Endothelial cell (in vitro differentiated cells): ENCODE measurements around the gene IFI27L1. TPM values are rescaled to one million over a fixed set of nuclear protein-coding genes. Genes with fewer than 3 reads are reported as not detected.

Experiments used
- DNase-seq: peaks from one replicate; pipeline ENCODE4 v3.0.0; 2021; ENCODE audit warnings: low spot score
- H3K27ac Mint-ChIP-seq: one replicate; pipeline ENCODE4 v1.8.0; 2021; ENCODE audit warnings: mixed read lengths, inconsistent platforms; ENCODE audit not compliant: unreplicated experiment
- H3K27me3 Mint-ChIP-seq: one replicate; pipeline ENCODE4 v1.8.0; 2021; ENCODE audit warnings: mild to moderate bottlenecking, moderate library complexity, mixed read lengths, inconsistent platforms; ENCODE audit not compliant: unreplicated experiment
- H3K36me3 Mint-ChIP-seq: one replicate; pipeline ENCODE4 v1.8.0; 2021; ENCODE audit warnings: mild to moderate bottlenecking, low read depth, mixed read lengths, inconsistent platforms; ENCODE audit not compliant: unreplicated experiment
- H3K4me1 Mint-ChIP-seq: one replicate; pipeline ENCODE4 v1.8.0; 2021; ENCODE audit warnings: mild to moderate bottlenecking, mixed read lengths, inconsistent platforms; ENCODE audit not compliant: unreplicated experiment
- H3K4me3 Mint-ChIP-seq: one replicate; pipeline ENCODE4 v1.8.0; 2021; ENCODE audit warnings: mild to moderate bottlenecking, mixed read lengths, inconsistent platforms; ENCODE audit not compliant: unreplicated experiment
- H3K9me3 Mint-ChIP-seq: one replicate; pipeline ENCODE4 v1.8.0; 2021; ENCODE audit warnings: mixed read lengths, inconsistent platforms; ENCODE audit not compliant: unreplicated experiment
- CTCF ChIP-seq: fragments of 200-600 bp; sonication (generic); IDR thresholded peaks from one replicate; pipeline ENCODE4 v1.5.0; 2021; ENCODE audit warnings: antibody characterized with exemption; ENCODE audit not compliant: unreplicated experiment
- total RNA-seq: library from RNA; stranded (reverse); fragmentation: NEBNext Ultra II Directional; extraction: Animal tissue kit (Norgen Biotek cat#: 25700); gene quantifications from one replicate; pipeline ENCODE4 v1.2.1, GENCODE V29; 2021; ENCODE audit not compliant: unreplicated experiment

The IFI27L1 gene
- total RNA-seq, 1 donor from 2014 or later, result 33.5 TPM

GRCh38 chr14:94097091-94097490 is 16.0 kb downstream of the IFI27L1 start:
- peaks cover 4% of the 10 kb centered on the region for H3K27me3 Mint-ChIP-seq
- H3K4me1 Mint-ChIP-seq, result no peaks in the 10 kb centered on the region
- no peak for DNase-seq
- TF ChIP-seq CTCF, result no peak
- no peaks in the 10 kb centered on the region for H3K9me3 Mint-ChIP-seq
- H3K27ac Mint-ChIP-seq, result no peak overlapping the region
- H3K36me3 Mint-ChIP-seq, result peaks cover 10% of the 10 kb centered on the region
- no peak overlapping the region for H3K4me3 Mint-ChIP-seq

- TF ChIP-seq CTCF, result no peak
- peaks cover 4% of the 10 kb centered on the region for H3K27me3 Mint-ChIP-seq
- H3K9me3 Mint-ChIP-seq, result no peaks in the 10 kb centered on the region
- H3K36me3 Mint-ChIP-seq, result peaks cover 10% of the 10 kb centered on the region
- no peak for DNase-seq
- H3K27ac Mint-ChIP-seq, result no peak overlapping the region
- H3K4me3 Mint-ChIP-seq, result peak overlapping the region; percentile 18
- H3K4me1 Mint-ChIP-seq, result no peaks in the 10 kb centered on the region
Observed at GRCh38 chr14:94098326-94098992, 17.3 kb downstream of the IFI27L1 start.

GRCh38 chr14:94099006-94099405 is 17.9 kb downstream of the IFI27L1 start:
- Mint-ChIP-seq H3K36me3 (peaks cover 10% of the 10 kb centered on the region), H3K4me1 (no peaks in the 10 kb centered on the region), H3K27ac (no peak overlapping the region), H3K9me3 (no peaks in the 10 kb centered on the region), H3K27me3 (peaks cover 4% of the 10 kb centered on the region), H3K4me3 (no peak overlapping the region)
- DNase-seq, result no peak
- TF ChIP-seq CTCF, result no peak

- no peak overlapping the region for H3K27ac Mint-ChIP-seq
- no peak for TF ChIP-seq CTCF
- no peak overlapping the region for H3K4me3 Mint-ChIP-seq
- no peak for DNase-seq
- H3K27me3 Mint-ChIP-seq, result peaks cover 4% of the 10 kb centered on the region
- H3K9me3 Mint-ChIP-seq, result no peaks in the 10 kb centered on the region
- H3K36me3 Mint-ChIP-seq, result peaks cover 10% of the 10 kb centered on the region
- H3K4me1 Mint-ChIP-seq, result no peaks in the 10 kb centered on the region
Observed at GRCh38 chr14:94100847-94101246, 19.7 kb downstream of the IFI27L1 start.

GRCh38 chr14:94101748-94102147 is 20.6 kb downstream of the IFI27L1 start:
- H3K27me3 Mint-ChIP-seq, result peaks cover 4% of the 10 kb centered on the region
- peaks cover 10% of the 10 kb centered on the region for H3K36me3 Mint-ChIP-seq
- TF ChIP-seq CTCF, result no peak
- H3K9me3 Mint-ChIP-seq, result no peaks in the 10 kb centered on the region
- no peak for DNase-seq
- H3K4me3 Mint-ChIP-seq, result no peak overlapping the region
- H3K4me1 Mint-ChIP-seq, result no peaks in the 10 kb centered on the region
- H3K27ac Mint-ChIP-seq, result no peak overlapping the region
